Forelimb muscle (tissue), 1 donor: ENCODE results near the gene RICTOR. TPM values are rescaled to one million over a fixed set of nuclear protein-coding genes. Genes with fewer than 3 reads are reported as not detected.

Experiments used
- DNase-seq: peaks from one replicate; pipeline ENCODE4 v3.0.0-alpha.2; 2013; ENCODE audit warnings: low read depth
- polyA plus RNA-seq: library from polyadenylated mRNA; unstranded; fragments of 120-200 nt; gene quantifications from one replicate; pipeline ENCODE4 v1.2.1, GENCODE V29; 2013; ENCODE audit not compliant: insufficient read length

The RICTOR gene
- polyA plus RNA-seq, 1 donor, result 17.1 TPM

- no peak for DNase-seq
These were observed 26.2 kb upstream of the RICTOR start for GRCh38 chr5:39100301-39100850.

- DNase-seq, result no peak
These were observed 25.6 kb upstream of the RICTOR start for GRCh38 chr5:39099831-39100230.

DNA sequence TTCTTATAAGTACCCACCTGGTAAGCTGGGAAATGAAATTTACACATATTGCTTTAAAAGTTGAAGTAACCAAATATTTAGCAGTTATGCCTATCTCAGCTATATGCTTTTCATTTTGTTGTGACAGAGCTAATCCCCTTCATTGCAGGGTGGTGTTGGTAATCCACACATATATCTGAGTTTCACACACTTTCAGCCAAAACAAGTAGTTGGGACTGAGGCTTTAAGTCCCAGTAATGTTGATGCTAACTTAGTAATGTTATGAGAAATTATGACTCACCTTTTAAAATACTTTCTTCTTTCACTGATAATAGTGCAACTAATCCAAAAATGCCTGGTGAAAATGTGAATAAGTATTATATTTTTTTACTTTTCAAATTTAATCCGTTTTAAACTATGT is 19.2 kb upstream of the RICTOR start:
- no peak for DNase-seq

DNA sequence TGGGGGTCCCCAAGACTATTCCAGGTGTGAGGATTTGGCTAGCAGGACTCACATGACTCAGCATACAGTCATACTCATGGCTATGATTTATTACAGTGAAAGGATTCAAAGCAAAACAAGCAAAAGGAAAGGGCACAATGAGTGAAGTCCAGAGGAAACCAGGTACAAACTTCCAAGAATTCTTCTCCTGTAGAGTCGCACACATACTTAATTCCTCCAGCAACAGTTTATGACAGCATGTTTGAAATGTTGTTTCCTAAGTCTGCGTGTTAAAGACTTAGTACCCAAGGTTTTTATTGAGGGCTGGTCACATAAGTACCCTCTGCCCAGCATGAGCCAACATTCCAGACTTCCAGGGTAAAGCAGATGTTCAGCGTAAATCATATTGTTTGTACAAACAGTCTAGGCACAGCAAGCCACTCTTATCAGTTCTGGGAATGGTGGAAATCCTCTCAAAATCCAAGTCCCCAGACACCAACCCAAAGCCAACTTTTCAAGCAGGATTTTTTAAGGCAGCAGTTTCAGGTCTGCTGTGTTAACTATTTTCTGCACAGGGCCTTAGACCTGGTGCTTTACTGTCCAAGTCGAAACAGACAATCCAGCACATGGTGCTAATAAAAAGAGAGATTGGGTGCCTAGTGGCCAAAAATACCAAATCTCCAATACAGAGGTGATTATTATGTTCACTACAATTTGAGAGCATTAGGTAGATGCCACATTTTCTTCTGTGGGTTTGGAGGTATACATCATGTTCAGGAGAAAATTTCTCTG is 18.6 kb upstream of the RICTOR start:
- no peak for DNase-seq

DNA sequence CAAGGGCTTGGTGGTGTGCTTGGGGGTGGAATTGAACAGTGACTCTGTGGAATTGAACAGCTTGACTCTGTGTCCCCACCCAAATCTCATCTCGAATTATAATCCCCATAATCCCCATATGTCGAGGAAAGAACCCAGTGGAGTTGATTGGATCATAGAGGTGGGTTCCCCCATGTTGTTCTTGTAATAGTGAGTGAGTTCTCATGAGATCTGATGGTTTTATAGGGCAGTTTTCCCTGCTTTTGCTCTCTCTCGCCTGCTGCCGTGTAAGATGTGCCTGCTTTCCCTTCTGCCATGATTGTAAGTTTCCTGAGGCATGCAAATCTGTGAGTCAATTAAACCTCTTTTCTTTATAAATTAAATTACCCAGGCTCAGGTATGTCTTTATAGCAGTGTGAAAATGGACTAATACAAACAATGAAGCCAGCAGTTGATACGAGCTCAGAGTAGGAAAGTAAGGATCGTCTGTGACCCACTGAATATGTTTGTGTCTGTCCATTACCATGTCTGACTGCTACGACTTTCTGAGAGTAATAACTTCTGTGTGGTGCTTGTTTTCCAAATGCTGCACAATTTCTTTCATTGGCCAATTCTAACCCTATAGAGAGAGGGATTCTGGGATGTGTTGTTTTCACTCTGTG is 17.9 kb upstream of the RICTOR start:
- no peak for DNase-seq

DNA sequence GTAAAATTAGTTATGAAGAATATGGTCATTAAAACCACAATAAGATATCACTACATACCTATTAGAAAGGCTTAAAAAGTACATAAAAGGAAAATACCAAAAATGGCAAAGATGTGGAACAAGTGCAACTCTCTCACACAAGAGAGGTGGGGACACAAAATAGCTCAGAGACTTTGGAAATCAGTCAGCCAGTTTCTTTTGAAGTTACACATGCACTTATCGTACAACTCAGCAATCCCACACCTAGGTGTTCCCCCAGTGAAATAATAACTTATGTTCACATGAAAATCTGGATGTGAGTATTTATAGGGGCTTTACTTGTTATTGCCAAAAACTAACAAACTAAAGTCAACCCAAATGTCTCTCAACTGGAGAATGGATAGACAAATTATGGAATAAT is 9.8 kb upstream of the RICTOR start:
- DNase-seq, result no peak

- no peak for DNase-seq
These were observed 8.8 kb upstream of the RICTOR start for GRCh38 chr5:39082995-39083394.

DNA sequence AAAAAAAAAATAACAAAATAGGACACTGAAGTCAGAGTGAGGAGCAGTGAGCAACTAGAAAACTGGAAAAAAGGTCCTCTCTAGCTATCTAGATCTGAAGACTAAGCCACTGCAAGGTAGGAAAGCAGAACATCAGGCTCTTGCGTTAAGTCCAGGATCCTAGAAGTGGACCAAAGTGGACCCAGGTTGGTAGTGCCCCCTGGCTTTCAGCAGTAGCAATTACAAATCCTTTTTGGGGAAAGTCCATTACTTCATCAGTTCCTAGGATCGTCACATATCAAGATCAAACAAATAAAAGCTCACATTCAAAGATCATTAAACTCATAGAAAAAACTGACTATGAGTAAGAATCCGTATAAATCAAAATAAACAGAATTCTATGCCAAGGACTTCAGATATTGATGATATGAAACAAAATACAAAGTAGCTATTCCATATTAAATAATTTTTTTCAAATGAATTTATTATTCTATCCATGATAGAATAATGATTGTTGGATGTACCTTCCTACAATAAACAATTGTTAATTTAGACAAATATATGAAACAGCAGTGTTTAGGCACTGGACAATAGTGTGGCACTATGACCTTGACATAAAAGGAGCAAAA is 6.5 kb upstream of the RICTOR start:
- DNase-seq, result no peak

DNA sequence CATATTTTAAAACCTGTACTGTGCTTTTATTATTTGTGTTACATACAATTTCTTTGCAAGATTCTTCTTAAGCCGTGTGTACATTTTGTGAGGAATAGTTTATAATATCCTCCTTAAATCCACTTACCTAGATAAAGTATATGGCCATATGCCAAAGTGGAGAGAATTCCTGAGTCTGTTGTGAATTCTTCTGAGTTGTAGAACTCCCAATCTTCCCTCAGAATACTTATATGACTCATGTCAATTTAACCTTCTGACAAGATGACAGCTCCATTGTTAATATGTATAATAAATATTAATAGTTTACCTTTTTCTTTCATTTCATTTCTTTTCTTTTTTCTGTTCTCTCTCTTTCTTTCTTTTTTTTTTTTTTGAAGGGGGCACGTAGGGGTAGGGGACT is 6.0 kb upstream of the RICTOR start:
- no peak for DNase-seq

DNA sequence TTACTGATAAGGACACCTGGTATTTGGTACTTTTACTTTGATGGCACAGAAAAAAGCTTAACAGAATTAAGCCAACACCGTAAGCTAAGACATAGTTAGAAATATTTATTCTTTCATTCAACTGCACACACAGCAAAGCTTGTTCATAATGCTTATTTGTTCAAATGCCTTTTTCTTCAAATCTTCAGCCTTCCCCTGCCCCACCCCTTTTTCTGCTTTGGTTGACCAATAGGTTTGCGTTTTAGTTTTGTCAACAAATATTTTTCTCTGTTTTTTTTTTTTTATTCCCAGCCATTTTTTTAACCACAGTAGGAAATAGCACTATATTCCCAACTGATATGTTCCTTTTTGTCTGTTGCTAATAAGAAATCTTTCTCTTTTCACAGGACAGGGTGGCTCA is 4.9 kb upstream of the RICTOR start:
- no peak for DNase-seq

DNA sequence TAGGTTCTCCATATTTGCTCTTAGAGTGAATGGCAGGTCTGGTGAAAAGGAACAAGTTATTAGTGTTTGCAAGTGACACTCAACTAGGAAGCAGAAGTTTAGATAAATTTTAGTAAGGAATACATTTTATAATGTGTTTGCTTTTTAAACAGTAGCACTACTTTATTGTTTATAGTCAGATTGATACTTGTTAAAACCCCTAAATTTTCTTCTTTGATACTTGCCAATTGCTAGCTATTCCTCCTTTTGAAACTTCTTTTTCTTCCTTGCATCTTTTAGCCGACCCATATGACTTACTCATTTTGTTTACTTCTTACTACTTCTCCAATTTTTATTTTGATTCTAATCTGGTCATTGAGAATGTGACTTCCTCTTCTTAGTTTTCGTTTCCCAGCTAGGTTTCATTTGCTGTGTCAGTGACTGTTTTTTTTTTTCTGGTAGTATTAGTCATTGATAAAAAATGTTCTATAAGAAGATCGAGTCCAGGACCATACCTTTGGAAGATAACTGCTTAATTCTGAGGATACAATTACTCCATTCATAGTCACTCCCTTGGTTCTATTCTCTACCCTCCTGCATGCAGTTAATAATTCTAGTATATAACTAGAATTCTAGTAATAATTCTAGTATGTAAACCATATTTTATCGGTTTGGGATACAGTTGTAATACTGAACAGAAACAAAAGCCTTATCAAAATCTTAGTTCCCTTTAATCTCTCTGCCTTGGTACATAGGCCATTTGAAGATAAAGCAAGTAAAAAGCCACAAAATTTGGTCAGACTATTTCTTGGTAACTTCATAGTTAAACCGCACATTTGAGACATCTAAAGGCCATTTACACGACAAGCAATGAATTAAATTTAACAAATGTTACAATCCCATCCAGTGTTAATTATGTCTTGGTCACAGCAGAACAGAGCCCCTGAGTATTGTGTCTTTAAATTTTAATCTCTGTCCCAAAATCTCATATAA is 2.8 kb upstream of the RICTOR start:
- no peak for DNase-seq

DNA sequence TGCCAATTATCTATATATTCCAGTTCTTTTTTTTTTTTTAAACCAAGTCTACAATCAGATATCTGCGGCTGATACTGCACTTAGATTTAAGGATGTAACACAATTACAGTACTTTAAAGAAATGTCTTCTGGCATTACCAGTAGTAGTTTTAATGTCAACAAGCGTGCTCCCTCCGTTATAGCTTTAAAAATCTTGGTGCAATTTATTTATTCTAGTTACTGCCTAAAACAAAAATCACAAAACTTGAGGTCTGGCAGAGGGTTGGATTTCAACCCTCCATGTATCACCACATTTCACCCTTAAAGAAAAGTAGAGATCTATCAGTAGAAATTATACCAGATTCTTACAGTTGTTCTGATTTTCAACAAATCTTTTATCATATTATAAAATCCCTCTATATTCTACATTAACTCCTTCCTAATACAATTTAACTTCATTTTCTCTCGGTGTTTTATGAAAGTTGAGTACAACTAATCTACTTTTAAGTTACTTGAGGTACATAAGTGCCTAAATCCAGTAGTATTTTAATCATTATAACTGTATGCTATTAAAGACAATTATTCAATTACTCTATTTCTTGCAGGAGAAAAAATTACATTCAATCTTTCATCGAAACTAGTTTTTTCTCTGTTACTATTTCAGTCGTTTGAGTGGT is 2.0 kb upstream of the RICTOR start:
- DNase-seq, result no peak

GRCh38 chr5:39073767-39074016 is 507 bp downstream of the RICTOR start:
- DNase-seq, result no peak

GRCh38 chr5:39072925-39073766 is 1.1 kb downstream of the RICTOR start:
- no peak for DNase-seq

DNA sequence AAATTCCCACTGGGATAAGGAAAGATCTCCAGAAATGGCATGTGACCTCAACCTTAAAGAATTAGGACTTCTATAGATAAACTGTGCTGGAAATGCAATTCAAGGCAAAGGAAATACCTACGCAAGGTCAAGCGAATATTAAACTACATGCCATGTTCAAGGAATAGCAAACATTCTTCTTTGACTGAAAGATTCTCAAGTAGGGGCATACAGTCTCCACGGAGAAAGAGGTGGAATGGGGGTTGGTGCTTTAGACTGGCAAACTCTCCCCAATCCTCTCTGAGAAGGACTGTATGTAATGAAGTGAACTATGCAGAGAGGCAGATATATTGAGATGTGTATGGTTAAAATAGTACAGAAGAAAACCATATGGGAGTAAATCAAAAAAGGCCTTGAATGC is 6.1 kb downstream of the RICTOR start:
- DNase-seq, result no peak

DNA sequence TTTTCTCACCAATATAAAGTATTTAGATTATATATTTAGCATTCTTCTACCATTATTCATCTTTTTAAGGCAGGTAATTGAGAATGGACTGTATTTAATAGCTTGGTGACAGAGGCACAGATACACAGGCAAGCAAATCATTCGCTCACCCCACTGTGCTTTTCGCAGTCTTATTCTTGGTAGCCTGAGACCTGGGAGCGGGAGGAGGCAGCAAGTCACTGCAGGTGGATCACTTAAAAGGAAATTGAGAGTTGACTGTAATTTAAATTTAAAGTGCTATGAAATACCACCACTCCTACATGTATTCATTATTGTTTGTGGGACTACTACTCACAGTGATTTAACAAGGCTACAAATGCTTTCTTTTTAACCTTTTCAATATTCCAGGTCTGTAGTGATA is 9.7 kb downstream of the RICTOR start:
- no peak for DNase-seq

GRCh38 chr5:39063037-39063436 is 11.2 kb downstream of the RICTOR start:
- no peak for DNase-seq

DNA sequence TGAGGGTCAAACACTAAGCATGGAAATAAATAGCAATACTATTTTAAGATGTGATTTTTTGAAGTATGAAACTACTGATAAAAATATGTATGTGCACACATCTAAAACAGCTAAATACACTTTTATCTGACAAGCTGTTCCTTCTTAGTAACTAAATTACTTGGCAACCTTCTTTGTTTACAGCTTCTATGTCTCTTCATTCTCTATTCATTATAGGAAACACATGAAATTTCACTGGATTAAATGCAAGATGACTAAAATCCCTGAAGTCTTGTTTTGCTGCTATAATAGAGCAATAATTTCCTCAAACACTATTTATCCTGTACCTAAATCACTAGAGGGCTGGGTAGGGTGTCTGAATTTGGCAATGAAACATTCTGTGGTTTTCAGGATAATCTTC is 11.7 kb downstream of the RICTOR start:
- DNase-seq, result no peak

GRCh38 chr5:39062104-39062503 is 12.1 kb downstream of the RICTOR start:
- DNase-seq, result no peak

- no peak for DNase-seq
These were observed 15.1 kb downstream of the RICTOR start for GRCh38 chr5:39059064-39059463.
